ENCODE results near the gene CCSER1.
"Not testable (repeated sequence)": the region's sequence is repeated elsewhere in the genome, so short reads cannot be mapped to it uniquely, and the experiment has no call there.

- TF ChIP-seq RAD21 (IDR thresholded peaks at IDR 0.05 in 1 of 2, conservative IDR thresholded peaks at IDR 0.05 in 1 of 2; ENCODE audit: low read depth in 2 of 2, low read length in 2 of 2); CHD7 (IDR thresholded peaks at IDR 0.05; ENCODE audit: insufficient replicate concordance, low read length); TAF1 (IDR thresholded peaks at IDR 0.05; ENCODE audit: low read depth, low read length); KDM5A (IDR thresholded peaks at IDR 0.05; ENCODE audit: low read length); BACH1 (IDR thresholded peaks at IDR 0.05; ENCODE audit: low read length); HDAC2 (IDR thresholded peaks at IDR 0.05; ENCODE audit: borderline replicate concordance in 1 of 2, low read depth in 2 of 2, low read length in 2 of 2): not testable (repeated sequence)
- TF ChIP-seq, protein P1, sequence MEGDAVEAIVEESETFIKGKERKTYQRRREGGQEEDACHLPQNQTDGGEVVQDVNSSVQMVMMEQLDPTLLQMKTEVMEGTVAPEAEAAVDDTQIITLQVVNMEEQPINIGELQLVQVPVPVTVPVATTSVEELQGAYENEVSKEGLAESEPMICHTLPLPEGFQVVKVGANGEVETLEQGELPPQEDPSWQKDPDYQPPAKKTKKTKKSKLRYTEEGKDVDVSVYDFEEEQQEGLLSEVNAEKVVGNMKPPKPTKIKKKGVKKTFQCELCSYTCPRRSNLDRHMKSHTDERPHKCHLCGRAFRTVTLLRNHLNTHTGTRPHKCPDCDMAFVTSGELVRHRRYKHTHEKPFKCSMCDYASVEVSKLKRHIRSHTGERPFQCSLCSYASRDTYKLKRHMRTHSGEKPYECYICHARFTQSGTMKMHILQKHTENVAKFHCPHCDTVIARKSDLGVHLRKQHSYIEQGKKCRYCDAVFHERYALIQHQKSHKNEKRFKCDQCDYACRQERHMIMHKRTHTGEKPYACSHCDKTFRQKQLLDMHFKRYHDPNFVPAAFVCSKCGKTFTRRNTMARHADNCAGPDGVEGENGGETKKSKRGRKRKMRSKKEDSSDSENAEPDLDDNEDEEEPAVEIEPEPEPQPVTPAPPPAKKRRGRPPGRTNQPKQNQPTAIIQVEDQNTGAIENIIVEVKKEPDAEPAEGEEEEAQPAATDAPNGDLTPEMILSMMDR (IDR thresholded peaks at IDR 0.05; ENCODE audit: control extremely low read depth in 1 of 3, insufficient read depth in 1 of 3, low read depth in 1 of 3, low read length in 3 of 3) = not testable (repeated sequence)
Observed at GRCh38 chr4:91358016-91358415, 1230.8 kb downstream of the CCSER1 start.
